WTC11 (cell line): Measurements from ENCODE around the gene EDC4.

Experiments used
- CTCF ChIP-seq: fragments of 200-600 bp; IDR thresholded peaks from 2 replicates; pipeline ENCODE4 v1.8.0; 2022; ENCODE audit warnings: antibody characterized with exemption
- E2F5 ChIP-seq: sonication (generic); formaldehyde crosslinking; IDR thresholded peaks from 2 replicates; pipeline ENCODE4 v1.8.1; 2022; ENCODE audit warnings: mild to moderate bottlenecking, moderate library complexity, missing genetic modification reagents
- NFATC4 ChIP-seq: fragments of 250-450 bp; sonication (Bioruptor Pico); IDR thresholded peaks from 2 replicates; pipeline ENCODE4 v1.9.0; 2021; ENCODE audit warnings: mild to moderate bottlenecking
- NR2C2 ChIP-seq: sonication (generic); formaldehyde crosslinking; IDR thresholded peaks from 2 replicates; pipeline ENCODE4 v1.8.0; 2022; ENCODE audit warnings: mild to moderate bottlenecking, missing genetic modification reagents
- NR3C1 ChIP-seq: sonication (generic); formaldehyde crosslinking; conservative IDR thresholded peaks from 2 replicates; pipeline ENCODE4 v1.8.1; 2023; ENCODE audit warnings: low read depth, mild to moderate bottlenecking, missing genetic modification reagents
- PREB ChIP-seq: sonication (generic); formaldehyde crosslinking; IDR thresholded peaks from 2 replicates; pipeline ENCODE4 v1.8.1; 2022; ENCODE audit warnings: mild to moderate bottlenecking, missing genetic modification reagents, moderate library complexity, borderline replicate concordance
- RORB ChIP-seq: fragments of 250-450 bp; sonication (Bioruptor Pico); IDR thresholded peaks from 2 replicates; pipeline ENCODE4 v1.9.0; 2021; ENCODE audit warnings: mild to moderate bottlenecking
- ZNF416 ChIP-seq: fragments of 250-450 bp; sonication (Bioruptor Pico); IDR thresholded peaks from 2 replicates; pipeline ENCODE4 v1.9.0; 2021; ENCODE audit warnings: mild to moderate bottlenecking, inconsistent platforms
- TF ChIP-seq, protein P1 (sequence below): sonication (generic); formaldehyde crosslinking; IDR thresholded peaks from 2 replicates; pipeline ENCODE4 v1.8.0; 2022; ENCODE audit warnings: mild to moderate bottlenecking, missing genetic modification reagents
- TF ChIP-seq, protein P2 (sequence below): sonication (generic); formaldehyde crosslinking; IDR thresholded peaks from 2 replicates; pipeline ENCODE4 v1.8.0; 2022; ENCODE audit warnings: mild to moderate bottlenecking, missing genetic modification reagents
- TF ChIP-seq, protein P3 (sequence below): sonication (generic); formaldehyde crosslinking; IDR thresholded peaks from 2 replicates; pipeline ENCODE4 v1.8.1; 2022; ENCODE audit warnings: low read depth, missing genetic modification reagents, borderline replicate concordance

DNA sequence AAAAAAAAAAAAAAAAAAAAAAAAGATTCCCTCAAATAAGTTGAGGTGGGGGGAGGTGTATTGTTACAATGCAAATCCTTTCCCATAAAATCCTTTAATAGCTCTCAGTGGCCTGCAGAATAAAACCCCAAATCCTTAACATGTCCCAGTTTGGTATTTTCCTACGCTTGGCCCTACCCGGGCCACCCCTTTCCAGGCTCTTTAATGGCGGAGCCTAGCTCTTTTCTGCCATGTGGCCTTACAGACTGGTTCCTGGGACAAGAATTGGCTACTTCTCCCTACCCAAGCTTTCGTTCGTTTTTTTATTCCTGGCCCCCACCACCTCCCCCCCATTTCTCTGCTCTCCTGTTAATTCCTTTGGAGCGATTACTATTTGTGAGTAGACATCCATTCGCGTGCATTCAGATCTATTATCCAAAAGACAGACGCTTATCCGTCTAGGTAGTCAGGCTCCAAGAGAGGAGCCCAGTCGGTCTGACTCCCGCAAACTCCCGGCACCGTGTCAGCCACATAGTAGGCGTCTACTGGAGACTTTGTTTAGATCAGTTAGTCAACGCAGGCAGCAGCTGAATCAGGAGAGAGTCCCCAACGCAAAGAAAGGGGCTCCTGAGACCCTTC is 31.5 kb upstream of the EDC4 start:
- TF ChIP-seq CTCF (no peak), NFATC4 (no peak), NR3C1 (CRISPR knock-in tag) (no peak), E2F5 (CRISPR knock-in tag) (no peak), ZNF416 (CRISPR knock-in tag) (no peak), PREB (no peak), NR2C2 (no peak), RORB (no peak)
- TF ChIP-seq, protein P1, sequence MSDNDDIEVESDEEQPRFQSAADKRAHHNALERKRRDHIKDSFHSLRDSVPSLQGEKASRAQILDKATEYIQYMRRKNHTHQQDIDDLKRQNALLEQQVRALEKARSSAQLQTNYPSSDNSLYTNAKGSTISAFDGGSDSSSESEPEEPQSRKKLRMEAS (CRISPR knock-in tag) = no peak
- TF ChIP-seq, protein P2, sequence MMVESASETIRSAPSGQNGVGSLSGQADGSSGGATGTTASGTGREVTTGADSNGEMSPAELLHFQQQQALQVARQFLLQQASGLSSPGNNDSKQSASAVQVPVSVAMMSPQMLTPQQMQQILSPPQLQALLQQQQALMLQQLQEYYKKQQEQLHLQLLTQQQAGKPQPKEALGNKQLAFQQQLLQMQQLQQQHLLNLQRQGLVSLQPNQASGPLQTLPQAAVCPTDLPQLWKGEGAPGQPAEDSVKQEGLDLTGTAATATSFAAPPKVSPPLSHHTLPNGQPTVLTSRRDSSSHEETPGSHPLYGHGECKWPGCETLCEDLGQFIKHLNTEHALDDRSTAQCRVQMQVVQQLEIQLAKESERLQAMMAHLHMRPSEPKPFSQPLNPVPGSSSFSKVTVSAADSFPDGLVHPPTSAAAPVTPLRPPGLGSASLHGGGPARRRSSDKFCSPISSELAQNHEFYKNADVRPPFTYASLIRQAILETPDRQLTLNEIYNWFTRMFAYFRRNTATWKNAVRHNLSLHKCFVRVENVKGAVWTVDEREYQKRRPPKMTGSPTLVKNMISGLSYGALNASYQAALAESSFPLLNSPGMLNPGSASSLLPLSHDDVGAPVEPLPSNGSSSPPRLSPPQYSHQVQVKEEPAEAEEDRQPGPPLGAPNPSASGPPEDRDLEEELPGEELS (CRISPR knock-in tag) = no peak
- TF ChIP-seq, protein P3, sequence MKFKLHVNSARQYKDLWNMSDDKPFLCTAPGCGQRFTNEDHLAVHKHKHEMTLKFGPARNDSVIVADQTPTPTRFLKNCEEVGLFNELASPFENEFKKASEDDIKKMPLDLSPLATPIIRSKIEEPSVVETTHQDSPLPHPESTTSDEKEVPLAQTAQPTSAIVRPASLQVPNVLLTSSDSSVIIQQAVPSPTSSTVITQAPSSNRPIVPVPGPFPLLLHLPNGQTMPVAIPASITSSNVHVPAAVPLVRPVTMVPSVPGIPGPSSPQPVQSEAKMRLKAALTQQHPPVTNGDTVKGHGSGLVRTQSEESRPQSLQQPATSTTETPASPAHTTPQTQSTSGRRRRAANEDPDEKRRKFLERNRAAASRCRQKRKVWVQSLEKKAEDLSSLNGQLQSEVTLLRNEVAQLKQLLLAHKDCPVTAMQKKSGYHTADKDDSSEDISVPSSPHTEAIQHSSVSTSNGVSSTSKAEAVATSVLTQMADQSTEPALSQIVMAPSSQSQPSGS (CRISPR knock-in tag) = no peak
